Keratinocyte (primary cell): ENCODE measurements around the gene NOS1. TPM values are rescaled to one million over a fixed set of nuclear protein-coding genes. Genes with fewer than 3 reads are reported as not detected.

Source experiments
- DNase-seq: peaks from one replicate; pipeline ENCODE4 v3.0.0-alpha.2; 2011; ENCODE audit warnings: low read depth, missing footprints, low spot score
- FAIRE-seq: peaks from 2 replicates; lab custom pipeline; 2011; peaks lifted over from hg19 to GRCh38; lab: Jason Lieb, UNC
- H2AFZ ChIP-seq: 2 replicates; pipeline ENCODE4 v1.6.0; 2012; ENCODE audit warnings: low read length, control low read depth, inconsistent platforms; ENCODE audit not compliant: control insufficient read depth
- H3K27ac ChIP-seq: 2 replicates; pipeline ENCODE4 v1.5.1; 2011; ENCODE audit warnings: low read length; ENCODE audit not compliant: control insufficient read depth, insufficient read depth
- H3K27me3 ChIP-seq: 3 replicates; pipeline ENCODE4 v1.6.0; 2011; ENCODE audit warnings: low read length; ENCODE audit not compliant: control insufficient read depth, insufficient read depth; ENCODE audit errors: extremely low read depth
- H3K36me3 ChIP-seq, 2 experiments: 2 replicates in 1 of 2; 3 replicates in 1 of 2; pipeline ENCODE4 v1.5.1; 2011; ENCODE audit warnings: low read length in 2 of 2, mild to moderate bottlenecking in 1 of 2; ENCODE audit not compliant: control insufficient read depth in 2 of 2, insufficient read depth in 2 of 2; ENCODE audit errors: extremely low read depth in 1 of 2
- H3K4me1 ChIP-seq: 3 replicates; pipeline ENCODE4 v1.5.1; 2011; ENCODE audit warnings: low read length; ENCODE audit not compliant: control insufficient read depth, insufficient read depth; ENCODE audit errors: extremely low read depth
- H3K4me2 ChIP-seq: 3 replicates; pipeline ENCODE4 v1.6.0; 2011; ENCODE audit warnings: low read depth, low read length; ENCODE audit not compliant: control insufficient read depth, insufficient read depth; ENCODE audit errors: extremely low read depth
- H3K4me3 ChIP-seq, 3 experiments: fragments of 200-600 bp in 1 of 3; sonication (generic) in 1 of 3; 2 replicates in 2 of 3; 3 replicates in 1 of 3; pipeline ENCODE4 v1.5.1; 2011 to 2016; ENCODE audit warnings: low read length in 3 of 3, mild to moderate bottlenecking in 3 of 3, control low read depth in 2 of 3, inconsistent platforms in 1 of 3, low read depth in 1 of 3, mixed read lengths in 1 of 3, mixed run types in 1 of 3, moderate library complexity in 1 of 3; ENCODE audit not compliant: control insufficient read depth in 2 of 3, insufficient read depth in 2 of 3; ENCODE audit errors: extremely low read depth in 1 of 3
- H3K79me2 ChIP-seq: 2 replicates; pipeline ENCODE4 v1.6.0; 2012; ENCODE audit warnings: low read length; ENCODE audit not compliant: control insufficient read depth, insufficient read depth
- H3K9ac ChIP-seq: 3 replicates; pipeline ENCODE4 v1.6.0; 2011; ENCODE audit warnings: low read length; ENCODE audit not compliant: control insufficient read depth, insufficient read depth; ENCODE audit errors: extremely low read depth
- H3K9me1 ChIP-seq: 3 replicates; pipeline ENCODE4 v1.6.0; 2011; ENCODE audit warnings: low read length; ENCODE audit not compliant: control insufficient read depth, insufficient read depth; ENCODE audit errors: extremely low read depth
- H3K9me3 ChIP-seq: 2 replicates; pipeline ENCODE4 v1.5.1; 2012; ENCODE audit warnings: low read depth, low read length; ENCODE audit not compliant: control insufficient read depth
- H4K20me1 ChIP-seq: 3 replicates; pipeline ENCODE4 v1.6.0; 2011; ENCODE audit warnings: low read length; ENCODE audit not compliant: control insufficient read depth, insufficient read depth; ENCODE audit errors: extremely low read depth
- EZH2 ChIP-seq: IDR thresholded peaks from one replicate; pipeline ENCODE4 v1.6.1; 2012; ENCODE audit warnings: inconsistent platforms, mild to moderate bottlenecking, low read length, moderate library complexity
- dilution Hi-C: fragments of 300-500 bp; cut with MboI; formaldehyde crosslinking; loops from one replicate; pipeline ENCODE4 v1.7.0; 2020; ENCODE audit warnings: low sequenced_read_pairs; ENCODE audit not compliant: extremely low pct_ligation_motif_present
- polyA plus RNA-seq, 5 experiments: library from polyadenylated mRNA; depleted of rRNA in 3 of 5; stranded (reverse) in 3 of 5; stranded (forward) in 1 of 5; unstranded in 1 of 5; fragments of >200 nt; gene quantifications; 1 replicate in 1 of 5; 2 replicates in 3 of 5; 3 replicates in 1 of 5; pipeline versions ENCODE4 v1.2.1 to v1.2.3, GENCODE V29; 2011 to 2012; ENCODE audit warnings: missing spikeins in 2 of 5, low read depth in 1 of 5, low replicate concordance in 1 of 5
- TF ChIP-seq, protein P1 (sequence below), 3 experiments: IDR thresholded peaks in 1 of 3; conservative IDR thresholded peaks in 1 of 3; optimal IDR thresholded peaks in 1 of 3; 2 replicates in 2 of 3; 3 replicates in 1 of 3; pipeline versions ENCODE3 to v1.5.1; 2011; ENCODE audit warnings: low read length in 3 of 3, mild to moderate bottlenecking in 3 of 3, moderate library complexity in 2 of 3, control low read depth in 1 of 3, inconsistent platforms in 1 of 3; ENCODE audit not compliant: insufficient read depth in 2 of 3; ENCODE audit errors: extremely low read depth in 1 of 3

Gene NOS1
- polyA plus RNA-seq, 1 donor (not counting 4 experiments of a cell fraction or from before 2014, with no cell fraction given), result 5.6 TPM

DNA sequence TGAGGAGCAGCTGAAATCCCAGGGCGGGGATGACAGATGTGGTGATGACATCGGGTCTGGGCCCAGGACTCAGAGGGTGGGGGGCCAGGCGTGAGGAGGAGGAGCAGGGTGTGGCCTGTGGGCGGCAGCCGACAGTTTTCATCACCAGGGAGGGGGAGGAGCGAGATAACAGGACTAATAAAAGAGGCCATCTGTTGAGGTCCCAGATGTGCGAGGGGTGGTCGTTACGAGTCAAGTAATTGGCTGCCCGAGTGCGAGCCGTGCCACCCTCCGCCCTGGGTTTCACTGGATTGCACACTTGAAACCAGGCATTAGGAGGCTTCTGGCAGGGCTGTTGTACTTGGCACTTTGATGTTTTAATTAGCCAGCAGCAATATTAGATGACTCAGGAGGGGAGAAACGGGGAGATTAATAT is 67.2 kb downstream of the NOS1 start:
- Histone ChIP-seq H3K9me1 (no peaks in the 10 kb centered on the region), H3K36me3 (peaks cover 1 to 3% of the 10 kb centered on the region in 2 experiments), H3K4me1 (peaks cover 5% of the 10 kb centered on the region), H3K9me3 (no peaks in the 10 kb centered on the region), H3K9ac (no peak overlapping the region), H3K4me2 (no peak overlapping the region), H3K27me3 (no peaks in the 10 kb centered on the region), H3K27ac (no peak overlapping the region), H2AFZ (no peak overlapping the region), H3K4me3 (no peak overlapping the region), H4K20me1 (no peaks in the 10 kb centered on the region), H3K79me2 (no peaks in the 10 kb centered on the region)
- TF ChIP-seq, protein P1, sequence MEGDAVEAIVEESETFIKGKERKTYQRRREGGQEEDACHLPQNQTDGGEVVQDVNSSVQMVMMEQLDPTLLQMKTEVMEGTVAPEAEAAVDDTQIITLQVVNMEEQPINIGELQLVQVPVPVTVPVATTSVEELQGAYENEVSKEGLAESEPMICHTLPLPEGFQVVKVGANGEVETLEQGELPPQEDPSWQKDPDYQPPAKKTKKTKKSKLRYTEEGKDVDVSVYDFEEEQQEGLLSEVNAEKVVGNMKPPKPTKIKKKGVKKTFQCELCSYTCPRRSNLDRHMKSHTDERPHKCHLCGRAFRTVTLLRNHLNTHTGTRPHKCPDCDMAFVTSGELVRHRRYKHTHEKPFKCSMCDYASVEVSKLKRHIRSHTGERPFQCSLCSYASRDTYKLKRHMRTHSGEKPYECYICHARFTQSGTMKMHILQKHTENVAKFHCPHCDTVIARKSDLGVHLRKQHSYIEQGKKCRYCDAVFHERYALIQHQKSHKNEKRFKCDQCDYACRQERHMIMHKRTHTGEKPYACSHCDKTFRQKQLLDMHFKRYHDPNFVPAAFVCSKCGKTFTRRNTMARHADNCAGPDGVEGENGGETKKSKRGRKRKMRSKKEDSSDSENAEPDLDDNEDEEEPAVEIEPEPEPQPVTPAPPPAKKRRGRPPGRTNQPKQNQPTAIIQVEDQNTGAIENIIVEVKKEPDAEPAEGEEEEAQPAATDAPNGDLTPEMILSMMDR (optimal IDR thresholded peaks at IDR 0.05 in 1 of 3, IDR thresholded peaks at IDR 0.05 in 1 of 3, conservative IDR thresholded peaks at IDR 0.05 in 1 of 3; ENCODE audit: extremely low read depth in 1 of 3, insufficient read depth in 2 of 3, low read length in 3 of 3), result no peak
- no peak for TF ChIP-seq EZH2
- DNase-seq (no peak), FAIRE-seq (no peak)
- dilution Hi-C loops, result no loop called here

DNA sequence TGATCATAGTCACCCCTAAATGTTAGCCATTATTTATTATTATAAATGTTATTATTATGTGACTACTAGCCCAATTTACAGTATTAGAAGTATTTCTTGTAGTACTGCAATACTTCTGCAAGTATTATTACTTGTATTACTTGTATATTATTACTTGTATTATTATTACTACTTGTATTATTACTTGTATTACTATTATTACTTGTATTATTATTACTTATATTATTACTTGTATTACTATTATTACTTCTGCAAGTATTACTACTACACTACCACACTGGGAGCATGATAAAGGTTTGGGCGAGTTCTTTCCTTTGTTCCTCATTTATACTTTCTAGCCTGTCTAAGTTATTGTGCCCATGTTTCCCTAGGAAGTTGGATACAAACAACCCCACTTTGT is 67.9 kb downstream of the NOS1 start:
- no peaks in the 10 kb centered on the region for H3K79me2 ChIP-seq
- H3K36me3 ChIP-seq, result peaks cover 4 to 5% of the 10 kb centered on the region in 2 experiments
- dilution Hi-C loops, result no loop called here
- no peaks in the 10 kb centered on the region for H3K27me3 ChIP-seq
- H3K9me3 ChIP-seq, result no peaks in the 10 kb centered on the region
- H3K9me1 ChIP-seq, result no peaks in the 10 kb centered on the region
- no peak for FAIRE-seq
- no peak overlapping the region for H3K4me3 ChIP-seq
- H3K4me2 ChIP-seq, result no peak overlapping the region
- no peak for TF ChIP-seq EZH2
- TF ChIP-seq, protein P1 (optimal IDR thresholded peaks at IDR 0.05 in 1 of 3, IDR thresholded peaks at IDR 0.05 in 1 of 3, conservative IDR thresholded peaks at IDR 0.05 in 1 of 3; ENCODE audit: extremely low read depth in 1 of 3, insufficient read depth in 2 of 3, low read length in 3 of 3), result no peak
- H3K4me1 ChIP-seq, result peaks cover 5% of the 10 kb centered on the region
- H2AFZ ChIP-seq, result no peak overlapping the region
- H3K27ac ChIP-seq, result no peak overlapping the region
- H4K20me1 ChIP-seq, result no peaks in the 10 kb centered on the region
- no peak for DNase-seq
- no peak overlapping the region for H3K9ac ChIP-seq
